Glutamatergic neuron (in vitro differentiated cells): ENCODE data around the gene ZNF384. TPM values are rescaled to one million over a fixed set of nuclear protein-coding genes. Genes with fewer than 3 reads are reported as not detected.

ENCODE experiments used
- DNase-seq: peaks from one replicate; pipeline ENCODE4 v3.0.0; 2022
- H3K27ac Mint-ChIP-seq: one replicate; pipeline ENCODE4 v1.8.0; 2020; ENCODE audit warnings: mild to moderate bottlenecking, mixed read lengths, inconsistent platforms; ENCODE audit not compliant: unreplicated experiment
- H3K27me3 Mint-ChIP-seq: one replicate; pipeline ENCODE4 v1.8.0; 2020; ENCODE audit warnings: mild to moderate bottlenecking, moderate library complexity, mixed read lengths, inconsistent platforms; ENCODE audit not compliant: unreplicated experiment
- H3K36me3 Mint-ChIP-seq: one replicate; pipeline ENCODE4 v1.8.0; 2020; ENCODE audit warnings: mild to moderate bottlenecking, mixed read lengths, inconsistent platforms; ENCODE audit not compliant: unreplicated experiment
- H3K4me1 Mint-ChIP-seq: one replicate; pipeline ENCODE4 v1.8.0; 2020; ENCODE audit warnings: mild to moderate bottlenecking, low read depth, mixed read lengths, inconsistent platforms; ENCODE audit not compliant: unreplicated experiment
- H3K4me3 Mint-ChIP-seq: one replicate; pipeline ENCODE4 v1.8.0; 2020; ENCODE audit warnings: mild to moderate bottlenecking, mixed read lengths, inconsistent platforms; ENCODE audit not compliant: unreplicated experiment
- H3K9me3 Mint-ChIP-seq: one replicate; pipeline ENCODE4 v1.8.0; 2020; ENCODE audit warnings: mild to moderate bottlenecking, moderate library complexity, mixed read lengths, inconsistent platforms; ENCODE audit not compliant: unreplicated experiment
- total RNA-seq: library from RNA; stranded (reverse); fragmentation: NEBNext Ultra II Directional; extraction: Animal tissue kit (Norgen Biotek cat#: 25700); gene quantifications from one replicate; pipeline ENCODE4 v1.2.1, GENCODE V29; 2021; ENCODE audit not compliant: unreplicated experiment
- TF ChIP-seq, protein P1 (sequence below): fragments of 200-600 bp; sonication (generic); IDR thresholded peaks from one replicate; pipeline ENCODE4 v1.5.0; 2021; ENCODE audit not compliant: partially characterized antibody, unreplicated experiment

Gene ZNF384
- total RNA-seq, 1 donor from 2014 or later = 83.2 TPM

DNA sequence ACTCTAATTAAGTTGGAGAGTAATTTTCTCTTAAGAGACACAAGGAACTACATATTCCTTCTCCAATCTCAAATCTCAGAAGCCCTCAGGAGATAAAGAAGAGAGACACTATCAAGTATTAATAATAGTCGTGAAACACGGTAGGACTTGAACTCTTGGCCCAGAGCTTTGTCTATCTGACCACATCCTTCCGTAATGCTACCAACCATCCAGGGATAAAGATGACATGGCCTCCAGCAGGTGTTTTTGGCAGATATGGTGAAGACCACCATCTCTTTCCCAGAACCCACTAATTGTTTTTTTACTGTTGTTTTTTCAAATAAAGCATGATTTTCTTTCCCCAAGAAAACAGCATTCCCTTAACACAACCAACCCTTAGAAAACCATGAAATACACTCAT lies 3.4 kb downstream of the ZNF384 start:
- Mint-ChIP-seq H3K27ac (no peak overlapping the region), H3K9me3 (peaks cover 9% of the 10 kb centered on the region), H3K4me3 (no peak overlapping the region), H3K4me1 (peaks cover 26% of the 10 kb centered on the region), H3K27me3 (peaks cover 9% of the 10 kb centered on the region), H3K36me3 (no peaks in the 10 kb centered on the region)
- no peak for DNase-seq
- TF ChIP-seq, protein P1, sequence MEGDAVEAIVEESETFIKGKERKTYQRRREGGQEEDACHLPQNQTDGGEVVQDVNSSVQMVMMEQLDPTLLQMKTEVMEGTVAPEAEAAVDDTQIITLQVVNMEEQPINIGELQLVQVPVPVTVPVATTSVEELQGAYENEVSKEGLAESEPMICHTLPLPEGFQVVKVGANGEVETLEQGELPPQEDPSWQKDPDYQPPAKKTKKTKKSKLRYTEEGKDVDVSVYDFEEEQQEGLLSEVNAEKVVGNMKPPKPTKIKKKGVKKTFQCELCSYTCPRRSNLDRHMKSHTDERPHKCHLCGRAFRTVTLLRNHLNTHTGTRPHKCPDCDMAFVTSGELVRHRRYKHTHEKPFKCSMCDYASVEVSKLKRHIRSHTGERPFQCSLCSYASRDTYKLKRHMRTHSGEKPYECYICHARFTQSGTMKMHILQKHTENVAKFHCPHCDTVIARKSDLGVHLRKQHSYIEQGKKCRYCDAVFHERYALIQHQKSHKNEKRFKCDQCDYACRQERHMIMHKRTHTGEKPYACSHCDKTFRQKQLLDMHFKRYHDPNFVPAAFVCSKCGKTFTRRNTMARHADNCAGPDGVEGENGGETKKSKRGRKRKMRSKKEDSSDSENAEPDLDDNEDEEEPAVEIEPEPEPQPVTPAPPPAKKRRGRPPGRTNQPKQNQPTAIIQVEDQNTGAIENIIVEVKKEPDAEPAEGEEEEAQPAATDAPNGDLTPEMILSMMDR = no peak

DNA sequence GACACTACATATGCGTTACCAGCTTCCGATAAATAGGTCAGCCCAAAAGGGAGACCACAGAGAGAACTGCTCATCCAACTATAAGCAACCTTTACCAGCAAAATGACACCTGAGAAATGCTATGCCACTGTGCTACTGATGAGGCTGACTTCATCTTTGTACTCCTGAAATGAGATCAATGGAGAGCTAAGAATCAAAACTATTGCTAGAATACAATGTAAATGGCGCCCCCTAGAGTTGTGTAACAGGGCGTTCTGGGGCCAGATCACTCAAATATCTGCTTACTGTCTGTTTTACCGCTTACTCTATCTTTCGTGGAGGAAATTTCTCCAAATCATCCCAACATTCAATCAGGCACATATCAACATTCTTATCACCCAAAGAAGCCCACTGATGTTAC lies 4.6 kb downstream of the ZNF384 start:
- H3K4me1 Mint-ChIP-seq = peaks cover 23% of the 10 kb centered on the region
- TF ChIP-seq, protein P1 = peak; percentile 76
- H3K27ac Mint-ChIP-seq = peak overlapping the region; percentile 52
- DNase-seq = peak; percentile 34
- H3K9me3 Mint-ChIP-seq = peaks cover 7% of the 10 kb centered on the region
- H3K27me3 Mint-ChIP-seq = peaks cover 4% of the 10 kb centered on the region
- peak overlapping the region; percentile 52 for H3K4me3 Mint-ChIP-seq
- H3K36me3 Mint-ChIP-seq = no peaks in the 10 kb centered on the region

DNA sequence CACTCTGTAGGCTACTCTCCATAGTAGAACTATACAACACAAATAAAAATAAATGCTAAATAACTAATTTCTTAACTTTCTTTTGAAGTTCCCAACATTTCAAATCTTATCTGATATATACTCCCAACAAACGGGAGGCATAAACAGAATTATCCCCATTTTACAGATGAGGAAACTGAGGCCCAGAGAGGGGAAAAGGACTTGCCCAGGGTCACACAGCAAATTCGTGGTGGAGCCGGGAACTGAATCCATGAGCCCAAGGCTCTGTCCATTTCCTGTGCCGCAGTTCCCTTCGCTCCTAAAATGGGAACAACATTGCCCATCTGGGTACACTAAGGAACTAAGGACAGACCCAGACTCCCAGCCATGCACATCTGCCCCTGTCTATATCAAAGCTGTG lies 12.2 kb downstream of the ZNF384 start:
- Mint-ChIP-seq H3K4me3 (no peak overlapping the region), H3K36me3 (no peaks in the 10 kb centered on the region), H3K4me1 (no peaks in the 10 kb centered on the region), H3K9me3 (peaks cover 1% of the 10 kb centered on the region), H3K27me3 (peaks cover under 1% of the 10 kb centered on the region), H3K27ac (no peak overlapping the region)
- TF ChIP-seq, protein P1 = no peak
- no peak for DNase-seq

DNA sequence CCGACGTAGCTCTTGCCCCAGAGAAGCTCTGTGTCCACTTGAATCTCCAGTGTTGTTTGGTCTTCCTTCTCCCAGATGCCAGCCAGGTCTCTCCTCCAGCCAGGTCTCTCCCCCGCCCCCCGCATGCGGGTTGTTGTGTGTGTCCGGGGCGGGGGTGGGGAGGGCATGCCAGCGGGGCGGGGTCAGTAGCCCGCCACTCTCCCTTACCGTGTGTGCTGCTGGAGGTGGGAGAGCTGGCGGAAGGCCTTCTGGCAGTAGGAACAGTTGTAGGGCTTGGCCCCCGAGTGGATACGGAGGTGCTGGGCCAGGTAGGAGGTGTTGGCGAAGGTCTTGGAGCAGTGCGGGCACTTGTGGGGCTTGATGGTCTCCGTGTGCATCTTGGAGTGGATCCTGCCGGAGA lies 17.0 kb downstream of the ZNF384 start:
- Mint-ChIP-seq H3K9me3 (peaks cover 2% of the 10 kb centered on the region), H3K4me3 (no peak overlapping the region), H3K27me3 (peaks cover 4% of the 10 kb centered on the region), H3K36me3 (no peaks in the 10 kb centered on the region), H3K27ac (no peak overlapping the region), H3K4me1 (no peaks in the 10 kb centered on the region)
- TF ChIP-seq, protein P1 = no peak
- no peak for DNase-seq

DNA sequence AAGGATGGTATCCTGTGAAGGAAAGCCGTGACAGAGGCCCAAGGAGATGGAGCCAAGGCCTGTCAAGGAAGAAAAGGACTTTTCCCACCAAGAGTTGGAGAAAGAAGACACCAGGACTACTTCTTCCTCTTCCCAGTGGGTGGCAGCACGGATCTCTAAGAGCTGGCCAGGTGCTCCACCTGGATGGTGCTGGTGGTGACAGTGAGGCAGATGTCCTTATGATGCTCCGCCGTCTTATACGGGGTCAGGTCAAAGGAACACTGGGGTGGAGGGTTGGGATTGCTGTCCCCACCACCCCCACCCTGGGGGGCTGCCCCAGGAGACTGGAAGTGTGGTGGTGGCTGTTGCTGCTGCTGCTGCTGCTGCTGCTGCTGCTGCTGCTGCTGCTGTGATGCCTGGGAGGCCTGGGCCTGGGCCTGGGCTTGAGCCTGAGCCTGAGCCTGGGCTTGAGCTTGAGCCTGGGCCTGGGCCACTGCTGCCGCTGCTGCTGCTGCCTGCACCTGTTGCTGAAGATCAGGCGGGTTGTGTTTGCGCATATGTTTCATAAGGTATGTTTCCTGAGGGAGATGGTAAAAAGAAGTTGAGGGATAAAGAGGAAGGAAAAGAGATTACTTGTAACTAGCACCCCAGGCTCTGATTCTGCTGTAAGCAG lies 21.5 kb downstream of the ZNF384 start:
- Mint-ChIP-seq H3K27ac (no peak overlapping the region), H3K36me3 (no peaks in the 10 kb centered on the region), H3K4me3 (no peak overlapping the region), H3K4me1 (no peaks in the 10 kb centered on the region), H3K27me3 (peaks cover 10% of the 10 kb centered on the region), H3K9me3 (peaks cover 11% of the 10 kb centered on the region)
- TF ChIP-seq, protein P1 = no peak
- DNase-seq = no peak
